Mesenchymal stem cell (in vitro differentiated cells and primary cell): ENCODE measurements around the gene CDH6.
A peak's percentile ranks its signal among the peaks of the same experiment; 100 is the strongest.

ENCODE experiments used
- DNase-seq: peaks from one replicate; pipeline ENCODE4 v3.0.0-alpha.2; 2013
- H2AFZ ChIP-seq: one replicate; pipeline ENCODE4 v1.6.1; 2013; ENCODE audit warnings: low read depth, mild to moderate bottlenecking, control low read depth, inconsistent platforms, low read length, moderate library complexity
- H2AK5ac ChIP-seq: 2 replicates; pipeline ENCODE4 v1.6.1; 2013; ENCODE audit warnings: low read length, moderate library complexity, mild to moderate bottlenecking, inconsistent platforms; ENCODE audit not compliant: severe bottlenecking
- H2BK120ac ChIP-seq: one replicate; pipeline ENCODE4 v1.6.1; 2013; ENCODE audit warnings: low read depth, mild to moderate bottlenecking, inconsistent platforms, low read length, moderate library complexity
- H2BK12ac ChIP-seq, 2 experiments: one replicate each; pipeline ENCODE4 v1.6.1; 2013; ENCODE audit warnings: inconsistent platforms in 2 of 2, low read length in 2 of 2, mild to moderate bottlenecking in 2 of 2, moderate library complexity in 2 of 2, control low read depth in 1 of 2
- H2BK15ac ChIP-seq: one replicate; pipeline ENCODE4 v1.6.1; 2013; ENCODE audit warnings: mild to moderate bottlenecking, low read depth, inconsistent platforms; ENCODE audit not compliant: poor library complexity, severe bottlenecking
- H2BK5ac ChIP-seq: 2 replicates; pipeline ENCODE4 v1.6.1; 2013; ENCODE audit warnings: low read depth, mild to moderate bottlenecking, low read length, control low read depth, inconsistent platforms; ENCODE audit not compliant: poor library complexity, severe bottlenecking
- H3K14ac ChIP-seq, 2 experiments: one replicate each; pipeline ENCODE4 v1.6.1; 2013; ENCODE audit warnings: inconsistent platforms in 2 of 2, low read length in 2 of 2, control low read depth in 1 of 2, mild to moderate bottlenecking in 1 of 2, moderate library complexity in 1 of 2
- H3K18ac ChIP-seq, 2 experiments: one replicate each; pipeline ENCODE4 v1.6.1; 2013; ENCODE audit warnings: inconsistent platforms in 2 of 2, low read length in 2 of 2, control low read depth in 1 of 2, low read depth in 1 of 2, mild to moderate bottlenecking in 1 of 2
- H3K23ac ChIP-seq, 2 experiments: one replicate each; pipeline ENCODE4 v1.6.1; 2013; ENCODE audit warnings: inconsistent platforms in 2 of 2, low read length in 2 of 2, mild to moderate bottlenecking in 2 of 2, moderate library complexity in 2 of 2, control low read depth in 1 of 2
- H3K27ac ChIP-seq: 2 replicates; pipeline ENCODE4 v1.5.1; 2013; ENCODE audit warnings: mild to moderate bottlenecking, moderate library complexity, low read length, control low read depth, inconsistent platforms; ENCODE audit not compliant: poor library complexity, severe bottlenecking
- H3K27me3 ChIP-seq, 2 experiments: 2 replicates each; pipeline versions ENCODE4 v1.6.1 to v1.7.0; 2013; ENCODE audit warnings: low read length in 2 of 2, mild to moderate bottlenecking in 2 of 2, moderate library complexity in 2 of 2, control low read depth in 1 of 2, inconsistent platforms in 1 of 2; ENCODE audit not compliant: control insufficient read depth in 1 of 2, insufficient read depth in 1 of 2
- H3K36me3 ChIP-seq, 2 experiments: 2 replicates each; pipeline versions ENCODE4 v1.6.1 to v1.7.0; 2013; ENCODE audit warnings: low read length in 2 of 2, control low read depth in 1 of 2, inconsistent platforms in 1 of 2, low read depth in 1 of 2, mild to moderate bottlenecking in 1 of 2; ENCODE audit not compliant: insufficient read depth in 2 of 2, control insufficient read depth in 1 of 2
- H3K4ac ChIP-seq, 2 experiments: one replicate each; pipeline ENCODE4 v1.6.1; 2013; ENCODE audit warnings: inconsistent platforms in 2 of 2, low read length in 2 of 2, mild to moderate bottlenecking in 2 of 2, moderate library complexity in 2 of 2, control low read depth in 1 of 2, low read depth in 1 of 2
- H3K4me1 ChIP-seq: 2 replicates; pipeline ENCODE4 v1.6.1; 2013; ENCODE audit warnings: low read depth, low read length, control low read depth; ENCODE audit not compliant: control insufficient read depth, insufficient read depth
- H3K4me2 ChIP-seq: 2 replicates; pipeline ENCODE4 v1.6.1; 2013; ENCODE audit warnings: low read length, mild to moderate bottlenecking, inconsistent platforms; ENCODE audit not compliant: poor library complexity, severe bottlenecking
- H3K4me3 ChIP-seq, 2 experiments: 2 replicates each; pipeline versions ENCODE4 v1.5.1 to v1.7.0; 2013; ENCODE audit warnings: low read length in 2 of 2, mild to moderate bottlenecking in 2 of 2, control low read depth in 1 of 2, low read depth in 1 of 2; ENCODE audit not compliant: insufficient read depth in 1 of 2
- H3K79me1 ChIP-seq: replicated peaks from 2 replicates; pipeline ENCODE4 v1.6.1; 2013; ENCODE audit warnings: mild to moderate bottlenecking, control low read depth, low read length, inconsistent platforms; ENCODE audit not compliant: poor library complexity, severe bottlenecking
- H3K9ac ChIP-seq: 2 replicates; pipeline ENCODE4 v1.7.0; 2013; ENCODE audit warnings: mild to moderate bottlenecking, low read length, moderate library complexity
- H3K9me3 ChIP-seq: 2 replicates; pipeline ENCODE4 v1.7.0; 2013; ENCODE audit warnings: mild to moderate bottlenecking, low read length; ENCODE audit not compliant: control insufficient read depth
- H4K8ac ChIP-seq: one replicate; pipeline ENCODE4 v1.6.1; 2013; ENCODE audit warnings: inconsistent platforms, mild to moderate bottlenecking, low read length, moderate library complexity
- H4K91ac ChIP-seq: one replicate; pipeline ENCODE4 v1.6.1; 2013; ENCODE audit warnings: mild to moderate bottlenecking, low read length, inconsistent platforms
- WGBS: methylation state at CpG from one replicate; pipeline ENCODE4 v1.1.7; 2013; ENCODE audit warnings: mixed read lengths; 5-methylcytosine and 5-hydroxymethylcytosine counted together

CDH6 gene

DNA sequence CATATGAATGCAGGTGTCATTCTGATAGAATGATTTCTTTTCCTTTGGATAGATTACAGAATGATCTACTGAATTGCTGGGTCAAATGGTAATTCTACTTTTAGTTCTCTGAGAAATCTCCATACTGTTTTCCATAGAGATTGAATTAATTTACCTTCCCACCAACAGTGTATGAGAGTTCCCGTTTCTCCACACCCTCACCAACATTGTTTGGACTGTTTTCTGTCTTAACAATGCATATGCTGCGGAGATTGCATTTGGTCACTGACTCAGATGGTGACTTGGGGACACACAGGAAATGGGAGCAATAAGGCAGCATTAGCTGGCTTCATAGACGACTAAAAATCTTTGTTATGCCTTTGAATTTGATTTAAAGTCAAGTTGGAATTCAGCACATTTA lies 95.9 kb downstream of the CDH6 start:
- Histone ChIP-seq H4K8ac (no peak overlapping the region), H3K9me3 (no peaks in the 10 kb centered on the region), H2BK15ac (no peak overlapping the region), H3K4me3 (no peak overlapping the region), H3K27ac (no peak overlapping the region), H3K27me3 (peaks cover 0 to 11% of the 10 kb centered on the region in 2 experiments), H2AK5ac (no peak overlapping the region), H4K91ac (no peak overlapping the region), H2BK120ac (no peak overlapping the region), H3K79me1 (peaks cover 18% of the 10 kb centered on the region), H3K18ac (no peak overlapping the region), H3K14ac (no peak overlapping the region), H3K23ac (no peak overlapping the region), H2AFZ (no peak overlapping the region), H3K36me3 (peaks cover 0 to 25% of the 10 kb centered on the region in 2 experiments), H2BK12ac (no peak overlapping the region), H3K4me2 (no peak overlapping the region), H3K4me1 (peaks cover 4% of the 10 kb centered on the region), H3K9ac (no peak overlapping the region), H3K4ac (no peak overlapping the region), H2BK5ac (no peak overlapping the region)
- no peak for DNase-seq
- 50% methylated on average over 3 of the region's 3 CpGs for WGBS

- Histone ChIP-seq H2AFZ (no peak overlapping the region), H2AK5ac (no peak overlapping the region), H3K4me1 (peaks cover 4% of the 10 kb centered on the region), H3K14ac (no peak overlapping the region), H4K91ac (no peak overlapping the region), H2BK120ac (no peak overlapping the region), H3K27ac (no peak overlapping the region), H3K27me3 (peaks cover 0 to 11% of the 10 kb centered on the region in 2 experiments), H3K23ac (no peak overlapping the region), H4K8ac (no peak overlapping the region), H3K18ac (no peak overlapping the region), H3K4me2 (no peak overlapping the region), H3K4me3 (no peak overlapping the region), H3K79me1 (peaks cover 20% of the 10 kb centered on the region), H2BK15ac (no peak overlapping the region), H2BK5ac (no peak overlapping the region), H3K4ac (no peak overlapping the region), H3K36me3 (peaks cover 0 to 22% of the 10 kb centered on the region in 2 experiments), H3K9me3 (no peaks in the 10 kb centered on the region), H3K9ac (no peak overlapping the region), H2BK12ac (no peak overlapping the region)
- 65% methylated on average over 6 of the region's 7 CpGs for WGBS
- no peak for DNase-seq
Observed at GRCh38 chr5:31291323-31291854, 97.9 kb downstream of the CDH6 start.

DNA sequence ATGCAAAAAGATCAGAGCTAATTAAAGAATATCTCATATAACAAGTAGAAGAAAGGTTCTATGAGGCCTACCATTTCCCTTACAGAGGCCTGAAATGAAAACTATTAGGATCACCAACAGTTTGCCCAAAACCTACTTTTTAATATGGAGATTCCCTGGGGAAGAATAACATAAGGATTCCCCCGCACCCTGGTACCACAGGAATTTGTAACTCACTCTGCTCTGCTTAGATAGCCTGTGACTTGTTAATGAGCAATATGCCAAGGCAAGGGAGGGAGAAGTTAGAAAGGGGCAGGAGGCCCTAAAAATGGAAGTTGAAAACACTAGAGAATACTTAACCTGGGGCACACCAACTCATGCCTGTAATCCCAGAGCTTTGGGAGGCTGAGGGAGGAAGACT lies 107.0 kb downstream of the CDH6 start:
- Histone ChIP-seq H4K8ac (no peak overlapping the region), H3K36me3 (peaks cover 0 to 26% of the 10 kb centered on the region in 2 experiments), H3K23ac (no peak overlapping the region), H4K91ac (no peak overlapping the region), H2BK5ac (peak overlapping the region; percentile 76), H3K27ac (peak overlapping the region; percentile 41), H2BK120ac (no peak overlapping the region), H2AFZ (no peak overlapping the region), H3K4me1 (peaks cover 3% of the 10 kb centered on the region), H3K14ac (no peak overlapping the region), H3K27me3 (no peaks in the 10 kb centered on the region), H3K4ac (no peak overlapping the region), H3K4me3 (no peak overlapping the region), H2BK15ac (no peak overlapping the region), H2AK5ac (no peak overlapping the region), H3K18ac (no peak overlapping the region), H3K9ac (no peak overlapping the region), H2BK12ac (no peak overlapping the region), H3K4me2 (no peak overlapping the region), H3K9me3 (no peaks in the 10 kb centered on the region), H3K79me1 (peaks cover 7% of the 10 kb centered on the region)
- no peak for DNase-seq
- WGBS: no CpG with 5 or more reads among the region's 1 CpG

DNA sequence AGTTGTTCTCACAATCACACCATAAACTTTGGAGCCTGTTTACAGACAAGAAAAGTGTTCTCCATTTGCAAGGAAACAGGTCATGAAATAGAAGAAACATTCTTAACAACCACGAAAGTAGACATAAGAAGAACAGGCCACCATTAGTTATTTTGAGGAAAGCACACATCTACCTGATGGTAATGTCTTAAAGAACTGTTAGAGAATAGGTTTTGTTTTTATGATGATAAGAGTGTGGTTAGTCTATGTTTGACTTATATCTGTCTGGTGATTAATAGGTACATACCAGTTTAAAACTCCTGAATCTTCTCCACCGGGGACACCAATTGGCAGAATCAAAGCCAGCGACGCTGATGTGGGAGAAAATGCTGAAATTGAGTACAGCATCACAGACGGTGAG lies 108.3 kb downstream of the CDH6 start:
- Histone ChIP-seq H3K9ac (no peak overlapping the region), H3K4me1 (peaks cover 3% of the 10 kb centered on the region), H2BK12ac (no peak overlapping the region), H3K14ac (no peak overlapping the region), H3K4me2 (no peak overlapping the region), H3K79me1 (peaks cover 10% of the 10 kb centered on the region), H2BK5ac (no peak overlapping the region), H3K23ac (no peak overlapping the region), H3K4me3 (no peak overlapping the region), H3K27me3 (no peaks in the 10 kb centered on the region), H3K4ac (no peak overlapping the region), H2BK120ac (no peak overlapping the region), H4K8ac (no peak overlapping the region), H2BK15ac (no peak overlapping the region), H2AFZ (no peak overlapping the region), H2AK5ac (no peak overlapping the region), H4K91ac (no peak overlapping the region), H3K27ac (no peak overlapping the region), H3K36me3 (peaks cover 0 to 32% of the 10 kb centered on the region in 2 experiments), H3K18ac (no peak overlapping the region), H3K9me3 (no peaks in the 10 kb centered on the region)
- no peak for DNase-seq
- 79% methylated on average over 4 of the region's 5 CpGs for WGBS
